Adrenal gland (tissue), 5 donors: ENCODE results near the gene SBF2.

Source experiments
- CTCF ChIP-seq, 6 experiments: fragments of 450-650 bp in 4 of 6; fragments of 200-600 bp in 2 of 6; sonication (generic) in 1 of 6; IDR thresholded peaks; 1 replicate in 5 of 6; 2 replicates in 1 of 6; pipeline versions ENCODE4 v1.5.1 to v1.8.0; 2016 to 2021; ENCODE audit warnings: antibody characterized with exemption in 6 of 6, mild to moderate bottlenecking in 2 of 6, moderate library complexity in 1 of 6
- POLR2A ChIP-seq, 2 donors: fragments of 450-650 bp; IDR thresholded peaks; one replicate each; pipeline ENCODE4 v1.6.1; 2017; ENCODE audit warnings: antibody characterized with exemption in 2 of 2, mild to moderate bottlenecking in 2 of 2, moderate library complexity in 1 of 2
- donor health status: DM: no; HTN: no; CAD: no.

GRCh38 chr11:9739123-9739900, 554.7 kb downstream of the SBF2 start:
- TF ChIP-seq CTCF (IDR thresholded peaks at IDR 0.05): no peak
- no peak for TF ChIP-seq POLR2A (IDR thresholded peaks at IDR 0.05)
